ENCODE measurements around the gene PLCB2. TPM values are rescaled to one million over a fixed set of nuclear protein-coding genes. Genes with fewer than 3 reads are reported as not detected.

Gene PLCB2
- polyA plus RNA-seq, 3 donors, result 6.7 to 8.7 (median 8.3) TPM

GRCh38 chr15:40328176-40328575 is 20.4 kb upstream of the PLCB2 start:
- DNase-seq (ENCODE audit: low read depth in 3 of 3, low spot score in 2 of 3), result no peak

- DNase-seq (ENCODE audit: low read depth in 3 of 3, low spot score in 2 of 3), result no peak
Measured at GRCh38 chr15:40327457-40327856, 19.7 kb upstream of the PLCB2 start.

- no peak for DNase-seq (ENCODE audit: low read depth in 3 of 3, low spot score in 2 of 3)
Measured at GRCh38 chr15:40325700-40326099, 18.0 kb upstream of the PLCB2 start.

- DNase-seq (ENCODE audit: low read depth in 3 of 3, low spot score in 2 of 3), result no peak
Measured at GRCh38 chr15:40325188-40325587, 17.5 kb upstream of the PLCB2 start.

GRCh38 chr15:40323953-40324937 is 16.5 kb upstream of the PLCB2 start:
- no peak for DNase-seq (ENCODE audit: low read depth in 3 of 3, low spot score in 2 of 3)

- peak; percentile 81 to 90 (median 85) for DNase-seq (ENCODE audit: low read depth in 3 of 3, low spot score in 2 of 3)
Measured at GRCh38 chr15:40323239-40323952, 15.7 kb upstream of the PLCB2 start, which contains the start of gene INAFM2. TSS of gene INAFM2 (plus strand) at chr15:40323692. CDS start at chr15:40324056, 364 bp downstream.

- no peak for DNase-seq (ENCODE audit: low read depth in 3 of 3, low spot score in 2 of 3)
Measured at GRCh38 chr15:40322531-40323238, 14.9 kb upstream of the PLCB2 start.

GRCh38 chr15:40320931-40321371 is 13.2 kb upstream of the PLCB2 start:
- no peak for DNase-seq (ENCODE audit: low read depth in 3 of 3, low spot score in 2 of 3)

GRCh38 chr15:40320409-40320808 is 12.7 kb upstream of the PLCB2 start:
- DNase-seq (ENCODE audit: low read depth in 3 of 3, low spot score in 2 of 3), result no peak

GRCh38 chr15:40317580-40317979 is 9.8 kb upstream of the PLCB2 start:
- DNase-seq (ENCODE audit: low read depth in 3 of 3, low spot score in 2 of 3), result no peak

GRCh38 chr15:40316931-40317330 is 9.2 kb upstream of the PLCB2 start:
- no peak for DNase-seq (ENCODE audit: low read depth in 3 of 3, low spot score in 2 of 3)

GRCh38 chr15:40314723-40315276 is 7.1 kb upstream of the PLCB2 start:
- DNase-seq (ENCODE audit: low read depth in 3 of 3, low spot score in 2 of 3), result no peak

GRCh38 chr15:40313531-40314398 is 6.0 kb upstream of the PLCB2 start:
- no peak for DNase-seq (ENCODE audit: low read depth in 3 of 3, low spot score in 2 of 3)

- no peak for DNase-seq (ENCODE audit: low read depth in 3 of 3, low spot score in 2 of 3)
Measured at GRCh38 chr15:40312370-40313158, 4.8 kb upstream of the PLCB2 start.

- DNase-seq (ENCODE audit: low read depth in 3 of 3, low spot score in 2 of 3), result no peak
Measured at GRCh38 chr15:40310993-40311392, 3.3 kb upstream of the PLCB2 start.

- no peak for DNase-seq (ENCODE audit: low read depth in 3 of 3, low spot score in 2 of 3)
Measured at GRCh38 chr15:40310001-40310959, 2.5 kb upstream of the PLCB2 start.

- DNase-seq (ENCODE audit: low read depth in 3 of 3, low spot score in 2 of 3), result no peak
Measured at GRCh38 chr15:40309344-40309862, 1.7 kb upstream of the PLCB2 start.
